Vagina (tissue), 2 donors: ENCODE results near the gene AQP5. TPM values are rescaled to one million over a fixed set of nuclear protein-coding genes. Genes with fewer than 3 reads are reported as not detected.

Experiments used
- DNase-seq, 2 donors: peaks; one replicate each; pipeline ENCODE4 v3.0.0-alpha.2; 2017; ENCODE audit errors: extremely low spot score in 2 of 2
- H3K27ac ChIP-seq: fragments of 200-600 bp; sonication (generic); one replicate; pipeline ENCODE4 v1.5.1; 2019
- H3K27me3 ChIP-seq: fragments of 200-600 bp; sonication (generic); one replicate; pipeline ENCODE4 v1.5.1; 2019
- H3K36me3 ChIP-seq, 2 donors: fragments of 200-600 bp; sonication (generic); one replicate each; pipeline ENCODE4 v1.5.1; 2017 to 2019
- H3K4me1 ChIP-seq: fragments of 200-600 bp; sonication (generic); one replicate; pipeline ENCODE4 v1.5.1; 2019
- H3K4me3 ChIP-seq, 2 donors: fragments of 200-600 bp; sonication (generic); 1 replicate in 1 of 2; 2 replicates in 1 of 2; pipeline ENCODE4 v1.5.1; 2016 to 2019
- H3K9me3 ChIP-seq: fragments of 200-600 bp; sonication (generic); one replicate; pipeline ENCODE4 v1.5.1; 2019
- POLR2A ChIP-seq, 2 donors: fragments of 450-650 bp; IDR thresholded peaks; one replicate each; pipeline ENCODE4 v1.6.1; 2017; ENCODE audit warnings: antibody characterized with exemption in 2 of 2, mild to moderate bottlenecking in 2 of 2, moderate library complexity in 2 of 2
- POLR2AphosphoS5 ChIP-seq, 2 donors: sonication (generic); formaldehyde crosslinking; IDR thresholded peaks; one replicate each; pipeline ENCODE4 v1.9.0; 2017; ENCODE audit warnings: antibody characterized with exemption in 2 of 2, mild to moderate bottlenecking in 2 of 2, low read depth in 1 of 2; ENCODE audit not compliant: insufficient read depth in 1 of 2
- intact Hi-C: fragments of 100-400 bp; cut with DNase I; formaldehyde crosslinking; loops from one replicate; pipeline ENCODE4 v1.15.1; 2023
- total RNA-seq: library from RNA; depleted of rRNA; stranded (reverse); fragments of >200 nt; gene quantifications from one replicate; pipeline ENCODE4 v1.2.3, GENCODE V29; 2016
- TF ChIP-seq, protein P1 (sequence below), 3 experiments: fragments of 450-650 bp in 2 of 3; fragments of 200-600 bp in 1 of 3; sonication (generic) in 1 of 3; IDR thresholded peaks; one replicate each; pipeline ENCODE4 v1.5.1; 2017 to 2019; ENCODE audit warnings: antibody characterized with exemption in 3 of 3, mild to moderate bottlenecking in 2 of 3, moderate library complexity in 2 of 3

Gene AQP5
- total RNA-seq, 1 donor from 2014 or later, result not detected

DNA sequence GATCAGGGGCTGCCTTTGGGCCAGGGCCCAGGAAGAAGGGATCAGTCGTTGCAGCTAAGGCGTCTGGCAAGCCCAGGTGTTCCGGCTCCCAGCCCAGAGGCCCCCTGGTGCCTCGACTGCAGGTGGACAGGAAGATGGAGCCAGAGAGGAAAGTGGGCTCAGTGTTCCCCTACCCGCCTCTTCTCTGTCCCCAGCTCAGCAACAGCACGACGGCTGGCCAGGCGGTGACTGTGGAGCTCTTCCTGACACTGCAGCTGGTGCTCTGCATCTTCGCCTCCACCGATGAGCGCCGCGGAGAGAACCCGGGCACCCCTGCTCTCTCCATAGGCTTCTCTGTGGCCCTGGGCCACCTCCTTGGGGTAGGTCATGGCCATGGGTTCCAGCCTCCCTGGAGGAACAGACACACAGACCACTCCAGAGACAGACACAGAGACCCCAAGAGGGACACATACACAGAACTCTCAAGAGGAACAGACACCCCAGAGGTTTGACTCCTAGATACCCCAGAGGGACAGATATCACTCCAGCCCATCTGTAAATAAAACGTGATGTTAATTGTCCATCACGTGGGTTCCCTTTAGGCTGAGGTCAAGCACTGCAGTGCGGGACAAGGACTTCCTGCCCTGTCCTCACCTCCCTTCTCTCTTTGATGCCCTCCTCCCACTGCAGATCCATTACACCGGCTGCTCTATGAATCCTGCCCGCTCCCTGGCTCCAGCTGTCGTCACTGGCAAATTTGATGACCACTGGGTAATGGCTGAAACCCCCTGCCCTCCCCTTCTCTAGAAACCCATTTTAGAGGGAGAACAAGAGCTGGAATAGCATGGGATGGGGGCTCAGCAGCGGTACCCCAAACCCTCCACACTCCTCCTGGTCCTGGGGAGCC, 7.5 kb upstream of the AQP5 start:
- intact Hi-C loops, result loop anchor here (5.0 kb wide), 1 partner anchor 87 kb away; no protein-coding TSS in a partner anchor
- no peaks in the 10 kb centered on the region for H3K9me3 ChIP-seq

DNA sequence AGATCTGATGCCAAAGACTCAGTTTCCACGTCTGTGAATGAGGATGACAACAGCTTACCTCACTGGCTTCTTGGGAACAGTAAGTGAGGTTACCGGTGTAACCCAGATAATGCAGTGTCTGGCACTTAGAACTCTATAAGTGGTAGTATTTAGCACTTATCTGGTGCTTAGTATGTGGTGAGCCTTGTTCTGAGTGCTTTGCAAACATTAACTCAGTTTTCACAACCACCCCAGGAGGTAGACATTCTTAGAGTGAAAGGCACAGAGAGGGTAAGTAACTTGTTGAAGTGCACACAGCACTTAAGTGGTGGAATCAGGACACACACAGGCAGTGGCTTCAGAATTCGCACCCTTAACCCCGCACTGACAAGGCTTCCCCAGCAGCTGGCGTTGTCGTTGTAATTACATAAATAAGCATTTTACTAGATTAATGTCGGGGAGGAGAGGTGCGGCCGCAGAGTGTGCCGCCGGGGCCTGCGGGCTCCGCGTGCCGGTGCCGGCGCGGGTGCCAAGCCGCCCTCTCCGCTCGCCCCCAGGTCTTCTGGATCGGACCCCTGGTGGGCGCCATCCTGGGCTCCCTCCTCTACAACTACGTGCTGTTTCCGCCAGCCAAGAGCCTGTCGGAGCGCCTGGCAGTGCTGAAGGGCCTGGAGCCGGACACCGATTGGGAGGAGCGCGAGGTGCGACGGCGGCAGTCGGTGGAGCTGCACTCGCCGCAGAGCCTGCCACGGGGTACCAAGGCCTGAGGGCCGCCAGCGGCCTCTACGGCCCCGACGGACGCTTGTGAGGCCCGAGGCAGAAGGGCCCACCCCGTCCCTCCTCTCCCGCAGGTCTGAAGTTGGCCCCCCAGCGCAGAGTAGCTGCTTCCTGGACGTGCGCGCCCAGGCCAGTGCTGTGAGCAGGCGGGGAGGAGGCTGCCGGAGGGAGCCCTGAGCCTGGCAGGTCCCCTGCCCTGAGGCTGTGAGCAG, 6.5 kb upstream of the AQP5 start:
- TF ChIP-seq POLR2AphosphoS5 (IDR thresholded peaks at IDR 0.05; ENCODE audit: insufficient read depth in 1 of 2, low read depth in 1 of 2), result no peak
- no peak for TF ChIP-seq POLR2A (IDR thresholded peaks at IDR 0.05)
- TF ChIP-seq, protein P1, sequence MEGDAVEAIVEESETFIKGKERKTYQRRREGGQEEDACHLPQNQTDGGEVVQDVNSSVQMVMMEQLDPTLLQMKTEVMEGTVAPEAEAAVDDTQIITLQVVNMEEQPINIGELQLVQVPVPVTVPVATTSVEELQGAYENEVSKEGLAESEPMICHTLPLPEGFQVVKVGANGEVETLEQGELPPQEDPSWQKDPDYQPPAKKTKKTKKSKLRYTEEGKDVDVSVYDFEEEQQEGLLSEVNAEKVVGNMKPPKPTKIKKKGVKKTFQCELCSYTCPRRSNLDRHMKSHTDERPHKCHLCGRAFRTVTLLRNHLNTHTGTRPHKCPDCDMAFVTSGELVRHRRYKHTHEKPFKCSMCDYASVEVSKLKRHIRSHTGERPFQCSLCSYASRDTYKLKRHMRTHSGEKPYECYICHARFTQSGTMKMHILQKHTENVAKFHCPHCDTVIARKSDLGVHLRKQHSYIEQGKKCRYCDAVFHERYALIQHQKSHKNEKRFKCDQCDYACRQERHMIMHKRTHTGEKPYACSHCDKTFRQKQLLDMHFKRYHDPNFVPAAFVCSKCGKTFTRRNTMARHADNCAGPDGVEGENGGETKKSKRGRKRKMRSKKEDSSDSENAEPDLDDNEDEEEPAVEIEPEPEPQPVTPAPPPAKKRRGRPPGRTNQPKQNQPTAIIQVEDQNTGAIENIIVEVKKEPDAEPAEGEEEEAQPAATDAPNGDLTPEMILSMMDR (IDR thresholded peaks at IDR 0.05), result no peak
- Histone ChIP-seq H3K27ac (no peak overlapping the region), H3K4me1 (no peaks in the 10 kb centered on the region), H3K36me3 (no peaks in the 10 kb centered on the region), H3K4me3 (no peak overlapping the region), H3K9me3 (no peaks in the 10 kb centered on the region), H3K27me3 (no peaks in the 10 kb centered on the region)
- intact Hi-C loops, result loop anchor here (5.0 kb wide), 1 partner anchor 88 kb away; no protein-coding TSS in a partner anchor
- DNase-seq, result no peak

More for the DNA sequence above, 7.5 kb upstream of the AQP5 start:
- Histone ChIP-seq H3K27ac (no peak overlapping the region), H3K4me3 (no peak overlapping the region), H3K27me3 (no peaks in the 10 kb centered on the region), H3K4me1 (no peaks in the 10 kb centered on the region), H3K36me3 (no peaks in the 10 kb centered on the region)
- TF ChIP-seq POLR2A (IDR thresholded peaks at IDR 0.05), result no peak
- TF ChIP-seq, protein P1 (IDR thresholded peaks at IDR 0.05), result no peak
- no peak for TF ChIP-seq POLR2AphosphoS5 (IDR thresholded peaks at IDR 0.05; ENCODE audit: insufficient read depth in 1 of 2, low read depth in 1 of 2)
- DNase-seq, result no peak

DNA sequence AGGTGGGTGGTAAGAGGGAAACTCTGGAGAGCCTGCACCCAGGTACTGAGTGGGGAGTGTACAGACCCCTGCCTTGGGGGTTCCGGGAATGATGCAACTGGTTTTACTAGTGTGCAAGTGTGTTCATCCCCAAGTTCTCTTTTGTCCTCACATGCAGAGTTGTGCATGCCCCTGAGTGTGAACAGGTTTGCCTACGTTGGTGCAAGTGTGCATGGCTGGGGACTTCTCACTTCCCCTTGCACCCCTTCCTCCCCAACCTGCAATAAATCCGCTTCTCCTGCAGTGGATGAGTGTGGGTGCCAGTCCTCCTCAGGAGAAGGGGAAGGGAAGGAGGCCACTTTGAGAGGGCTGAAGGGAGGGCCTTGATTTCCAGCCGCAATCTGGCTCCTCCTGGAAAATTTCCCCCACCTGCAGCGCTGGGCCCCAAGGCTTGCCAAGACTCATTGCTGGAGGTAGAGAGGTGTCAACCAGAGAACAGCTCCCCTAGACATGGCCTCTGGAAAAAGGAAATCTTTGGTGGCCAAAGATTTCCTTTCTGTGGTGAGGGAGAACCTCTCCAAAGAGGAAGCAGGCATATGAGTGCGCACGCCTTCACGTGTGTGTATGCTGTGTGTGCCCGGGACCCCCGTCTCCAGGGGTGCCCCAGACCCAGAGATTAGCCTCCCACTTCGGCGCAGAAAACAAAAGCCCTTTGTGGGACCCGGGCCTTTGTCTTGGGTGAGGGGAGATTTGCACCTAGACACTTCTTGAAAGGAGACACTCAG, 5.6 kb upstream of the AQP5 start:
- Histone ChIP-seq H3K27me3 (no peaks in the 10 kb centered on the region), H3K9me3 (no peaks in the 10 kb centered on the region), H3K27ac (no peak overlapping the region), H3K36me3 (no peaks in the 10 kb centered on the region), H3K4me1 (peaks cover 6% of the 10 kb centered on the region), H3K4me3 (no peak overlapping the region)
- no peak for DNase-seq
- intact Hi-C loops, result no loop called here
- TF ChIP-seq, protein P1 (IDR thresholded peaks at IDR 0.05), result no peak
- TF ChIP-seq POLR2A (IDR thresholded peaks at IDR 0.05) (no peak), POLR2AphosphoS5 (IDR thresholded peaks at IDR 0.05; ENCODE audit: insufficient read depth in 1 of 2, low read depth in 1 of 2) (no peak)

DNA sequence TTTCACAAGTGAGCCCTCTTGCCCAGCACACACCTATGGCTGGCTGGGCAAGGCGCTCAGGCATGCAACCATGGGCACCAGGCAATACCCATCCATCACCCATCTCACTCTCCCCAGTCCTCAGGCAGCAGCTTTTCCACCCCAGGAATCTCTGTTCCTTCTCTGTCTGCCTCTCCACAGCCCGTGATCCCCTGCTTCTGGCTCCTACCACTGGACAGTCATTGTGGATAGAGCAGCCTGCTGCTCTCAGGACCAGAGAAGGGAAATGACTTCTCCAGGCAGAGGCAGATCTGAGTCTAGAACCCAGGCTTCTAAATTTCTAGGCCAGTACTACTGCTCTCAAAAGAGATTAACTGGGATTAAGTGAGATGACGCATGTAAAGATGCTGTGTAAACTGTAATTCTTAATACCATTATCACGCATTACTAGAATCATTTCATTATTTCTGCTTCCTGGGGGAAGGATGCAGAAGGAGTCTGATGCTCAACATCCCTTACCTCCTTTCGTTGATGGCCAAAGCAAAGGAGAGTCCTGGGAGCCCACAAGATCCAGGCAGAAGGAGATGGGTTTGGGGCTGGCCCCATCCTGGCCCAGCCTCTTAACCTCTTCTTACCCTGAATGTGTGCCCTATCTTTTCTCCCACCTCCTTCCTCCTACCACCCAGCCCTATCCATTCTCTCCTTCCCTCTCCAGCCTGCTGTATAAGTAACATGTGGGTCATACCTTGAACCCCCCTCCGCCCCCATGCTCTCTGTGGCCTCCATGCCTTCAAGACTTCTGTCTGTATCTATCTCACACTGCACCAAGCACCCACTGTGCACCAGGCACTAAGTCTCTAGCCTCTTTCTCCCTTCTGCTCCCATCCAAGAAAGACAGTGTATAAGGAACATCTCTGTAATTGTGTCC, 4.8 kb upstream of the AQP5 start:
- H3K4me1 ChIP-seq, result peaks cover 9% of the 10 kb centered on the region
- DNase-seq, result no peak
- intact Hi-C loops, result no loop called here
- TF ChIP-seq, protein P1 (IDR thresholded peaks at IDR 0.05), result no peak
- no peak for TF ChIP-seq POLR2A (IDR thresholded peaks at IDR 0.05)
- TF ChIP-seq POLR2AphosphoS5 (IDR thresholded peaks at IDR 0.05; ENCODE audit: insufficient read depth in 1 of 2, low read depth in 1 of 2), result no peak
- no peaks in the 10 kb centered on the region for H3K9me3 ChIP-seq
- no peaks in the 10 kb centered on the region for H3K27me3 ChIP-seq
- no peak overlapping the region for H3K27ac ChIP-seq
- H3K36me3 ChIP-seq, result no peaks in the 10 kb centered on the region
- no peak overlapping the region for H3K4me3 ChIP-seq
